Measurements from ENCODE around the gene TTC39C. TPM values are rescaled to one million over a fixed set of nuclear protein-coding genes. Genes with fewer than 3 reads are reported as not detected.

Gene TTC39C
- total RNA-seq, 4 donors from 2014 or later: 12.3 to 35.9 (median 24.8) TPM

GRCh38 chr18:24016643-24017042 lies 2.1 kb downstream of the TTC39C start:
- 26 to 34% methylated on average over 2 of the region's 2 CpGs for WGBS, 2 donors
- Histone ChIP-seq H3K27me3 (no peaks in the 10 kb centered on the region), H3K27ac (peak overlapping the region in 1 of 4 donors; percentile 94), H3K4me3 (peak overlapping the region in 2 of 4 donors; percentile 85 to 94), H3K36me3 (no peaks in the 10 kb centered on the region), H3K4me1 (peaks cover 5 to 77% (median 8%) of the 10 kb centered on the region in 3 donors), H3K9me3 (no peaks in the 10 kb centered on the region)
- no peak for DNase-seq
- TF ChIP-seq CTCF (IDR thresholded peaks at IDR 0.05) (peak in 4 of 6 experiments; percentile 46 to 66 (median 52)), POLR2A (IDR thresholded peaks at IDR 0.05) (no peak)
- intact Hi-C loops (cut with DNase I): loop anchor here (10.0 kb wide), 1 partner anchor 98 kb away; no protein-coding TSS in a partner anchor

GRCh38 chr18:24018299-24018886 lies 3.8 kb downstream of the TTC39C start:
- TF ChIP-seq POLR2A (IDR thresholded peaks at IDR 0.05) (no peak), CTCF (IDR thresholded peaks at IDR 0.05) (no peak)
- no peak for DNase-seq
- intact Hi-C loops (cut with DNase I): loop anchor here (10.0 kb wide), 1 partner anchor 96 kb away; no protein-coding TSS in a partner anchor
- Histone ChIP-seq H3K9me3 (no peaks in the 10 kb centered on the region), H3K4me1 (peaks cover 5 to 85% (median 24%) of the 10 kb centered on the region in 3 donors), H3K27me3 (no peaks in the 10 kb centered on the region), H3K27ac (no peak overlapping the region), H3K4me3 (no peak overlapping the region), H3K36me3 (no peaks in the 10 kb centered on the region)
- WGBS, 2 donors: 73 to 88% methylated on average over 9 to 10 of the region's 11 CpGs

- Histone ChIP-seq H3K9me3 (no peaks in the 10 kb centered on the region), H3K27me3 (no peaks in the 10 kb centered on the region), H3K36me3 (no peaks in the 10 kb centered on the region), H3K4me3 (no peak overlapping the region), H3K27ac (no peak overlapping the region), H3K4me1 (peaks cover 8 to 89% (median 20%) of the 10 kb centered on the region in 3 donors)
- DNase-seq: no peak
- intact Hi-C loops (cut with DNase I): loop anchor here (10.0 kb wide), 1 partner anchor 95 kb away; no protein-coding TSS in a partner anchor
- TF ChIP-seq POLR2A (IDR thresholded peaks at IDR 0.05) (no peak), CTCF (IDR thresholded peaks at IDR 0.05) (no peak)
- 62 to 71% methylated on average over 4 to 5 of the region's 5 CpGs for WGBS, 2 donors
Measured at GRCh38 chr18:24019641-24020331, 5.2 kb downstream of the TTC39C start.

- WGBS, 2 donors: 72 to 91% methylated on average over 3 of the region's 3 CpGs
- Histone ChIP-seq H3K4me1 (peaks cover 12 to 93% (median 29%) of the 10 kb centered on the region in 3 donors), H3K36me3 (no peaks in the 10 kb centered on the region), H3K9me3 (no peaks in the 10 kb centered on the region), H3K4me3 (no peak overlapping the region), H3K27ac (peak overlapping the region in 1 of 4 donors; percentile 60), H3K27me3 (no peaks in the 10 kb centered on the region)
- intact Hi-C loops (cut with DNase I): no loop called here
- TF ChIP-seq POLR2A (IDR thresholded peaks at IDR 0.05) (no peak), CTCF (IDR thresholded peaks at IDR 0.05) (no peak)
- DNase-seq: no peak
Measured at GRCh38 chr18:24021505-24021904, 7.0 kb downstream of the TTC39C start.

- intact Hi-C loops (cut with DNase I): no loop called here
- H3K36me3 ChIP-seq: no peaks in the 10 kb centered on the region
- H3K27me3 ChIP-seq: no peaks in the 10 kb centered on the region
- peaks cover 10 to 93% (median 31%) of the 10 kb centered on the region in 3 donors for H3K4me1 ChIP-seq
- no peak overlapping the region for H3K4me3 ChIP-seq
- 43 to 73% methylated on average over 2 to 4 of the region's 4 CpGs for WGBS, 2 donors
- H3K27ac ChIP-seq: peak overlapping the region in 3 of 4 donors; percentile 30 to 77 (median 60)
- DNase-seq: no peak
- TF ChIP-seq CTCF (IDR thresholded peaks at IDR 0.05) (no peak), POLR2A (IDR thresholded peaks at IDR 0.05) (no peak)
- H3K9me3 ChIP-seq: no peaks in the 10 kb centered on the region
Measured at GRCh38 chr18:24022161-24022560, 7.6 kb downstream of the TTC39C start.

All from esophagus squamous epithelium (tissue), 5 donors.